Peyer's patch (tissue), 4 donors: ENCODE results near the gene CNIH1.

ENCODE experiments used
- POLR2A ChIP-seq, 2 donors: fragments of 450-650 bp; IDR thresholded peaks; one replicate each; pipeline ENCODE4 v1.5.1; 2017; ENCODE audit warnings: antibody characterized with exemption in 2 of 2, mild to moderate bottlenecking in 2 of 2, moderate library complexity in 2 of 2
- TF ChIP-seq, protein P1 (sequence below), 6 experiments: fragments of 450-650 bp in 4 of 6; fragments of 200-600 bp in 2 of 6; sonication (generic) in 1 of 6; IDR thresholded peaks; one replicate each; pipeline ENCODE4 v1.5.1; 2017 to 2019; ENCODE audit warnings: antibody characterized with exemption in 6 of 6, mild to moderate bottlenecking in 3 of 6, moderate library complexity in 1 of 6

DNA sequence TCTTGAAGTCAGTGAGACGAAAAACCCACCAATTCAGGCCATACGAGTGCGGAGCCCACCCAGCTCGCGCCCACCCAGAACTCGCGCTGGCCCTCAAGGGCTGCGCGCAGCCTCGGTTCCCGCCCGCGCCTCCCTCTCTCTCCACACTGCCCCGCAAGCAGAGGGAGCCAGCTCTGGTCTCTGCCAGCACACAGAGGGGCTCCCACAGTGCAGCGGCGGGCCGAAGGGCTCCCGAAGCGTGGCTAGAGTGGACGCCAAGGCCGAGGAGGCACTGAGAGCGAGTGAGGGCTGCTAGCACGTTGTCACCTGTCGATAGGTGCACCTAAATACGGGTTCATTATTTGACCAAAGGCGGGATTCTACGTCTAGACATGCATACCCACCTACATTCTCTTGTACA is 46.6 kb downstream of the CNIH1 start:
- TF ChIP-seq, protein P1, sequence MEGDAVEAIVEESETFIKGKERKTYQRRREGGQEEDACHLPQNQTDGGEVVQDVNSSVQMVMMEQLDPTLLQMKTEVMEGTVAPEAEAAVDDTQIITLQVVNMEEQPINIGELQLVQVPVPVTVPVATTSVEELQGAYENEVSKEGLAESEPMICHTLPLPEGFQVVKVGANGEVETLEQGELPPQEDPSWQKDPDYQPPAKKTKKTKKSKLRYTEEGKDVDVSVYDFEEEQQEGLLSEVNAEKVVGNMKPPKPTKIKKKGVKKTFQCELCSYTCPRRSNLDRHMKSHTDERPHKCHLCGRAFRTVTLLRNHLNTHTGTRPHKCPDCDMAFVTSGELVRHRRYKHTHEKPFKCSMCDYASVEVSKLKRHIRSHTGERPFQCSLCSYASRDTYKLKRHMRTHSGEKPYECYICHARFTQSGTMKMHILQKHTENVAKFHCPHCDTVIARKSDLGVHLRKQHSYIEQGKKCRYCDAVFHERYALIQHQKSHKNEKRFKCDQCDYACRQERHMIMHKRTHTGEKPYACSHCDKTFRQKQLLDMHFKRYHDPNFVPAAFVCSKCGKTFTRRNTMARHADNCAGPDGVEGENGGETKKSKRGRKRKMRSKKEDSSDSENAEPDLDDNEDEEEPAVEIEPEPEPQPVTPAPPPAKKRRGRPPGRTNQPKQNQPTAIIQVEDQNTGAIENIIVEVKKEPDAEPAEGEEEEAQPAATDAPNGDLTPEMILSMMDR (IDR thresholded peaks at IDR 0.05): no peak
- no peak for TF ChIP-seq POLR2A (IDR thresholded peaks at IDR 0.05)
